ENCODE results near the gene PLXNC1.

Gene PLXNC1

DNA sequence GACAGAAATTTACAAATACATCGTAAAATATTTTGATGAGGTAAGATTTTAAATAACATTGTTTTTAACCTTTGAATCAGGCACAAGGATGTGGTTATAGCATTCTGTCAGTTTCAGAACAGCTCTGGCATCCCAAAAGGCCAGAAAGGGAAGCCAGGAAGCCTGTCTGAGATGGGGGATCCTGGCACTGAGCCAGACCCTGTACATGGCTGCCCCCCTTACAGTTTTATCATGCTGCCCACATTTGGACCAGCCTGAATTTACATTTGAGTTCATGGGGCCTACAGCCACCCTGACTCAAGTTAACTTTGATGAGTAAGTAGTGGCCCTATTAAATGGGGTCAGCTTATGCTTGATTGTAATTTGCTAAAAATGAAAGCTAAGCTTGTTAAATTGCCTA lies 155.6 kb downstream of the PLXNC1 start:
- peaks cover 0 to 14% (median 7%) of the 10 kb centered on the region in 3 donors for H3K36me3 ChIP-seq
- intact Hi-C loops (cut with DNase I; ENCODE audit: low total_unique reads) = no loop called here
- no peak for DNase-seq

DNA sequence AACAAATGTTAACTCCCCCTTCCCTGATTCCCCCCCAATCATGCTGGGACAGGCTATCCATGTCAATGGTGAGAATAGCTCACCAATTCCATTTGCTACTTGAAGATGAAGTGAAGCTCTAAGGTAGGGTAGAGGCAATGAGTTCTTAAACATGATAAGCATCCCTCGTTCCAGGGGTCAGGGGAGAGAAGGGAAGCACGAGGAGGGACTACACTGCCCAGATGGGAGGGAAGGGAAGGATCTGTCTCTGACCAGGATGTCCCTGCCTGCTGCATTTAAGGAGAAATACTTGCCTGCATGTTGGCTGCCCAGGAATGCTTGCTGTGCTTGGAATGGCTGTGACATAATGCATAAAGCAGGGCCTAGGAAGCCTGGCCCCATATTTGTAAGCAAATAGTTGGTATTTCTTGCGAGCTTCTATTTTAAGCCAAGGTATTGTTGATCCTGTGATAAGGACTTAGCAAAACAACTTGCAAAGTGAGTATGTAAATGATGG lies 156.2 kb downstream of the PLXNC1 start:
- Histone ChIP-seq H3K27ac (peak overlapping the region; percentile 6 to 64), H3K4me3 (no peak overlapping the region)
- intact Hi-C loops (cut with DNase I; ENCODE audit: low total_unique reads) = no loop called here

More for the DNA sequence above, 155.6 kb downstream of the PLXNC1 start:
- H3K27me3 ChIP-seq = no peaks in the 10 kb centered on the region
- H3K27ac ChIP-seq = peak overlapping the region; percentile 6 to 64
- H3K4me3 ChIP-seq = no peak overlapping the region
- TF ChIP-seq, protein P1, sequence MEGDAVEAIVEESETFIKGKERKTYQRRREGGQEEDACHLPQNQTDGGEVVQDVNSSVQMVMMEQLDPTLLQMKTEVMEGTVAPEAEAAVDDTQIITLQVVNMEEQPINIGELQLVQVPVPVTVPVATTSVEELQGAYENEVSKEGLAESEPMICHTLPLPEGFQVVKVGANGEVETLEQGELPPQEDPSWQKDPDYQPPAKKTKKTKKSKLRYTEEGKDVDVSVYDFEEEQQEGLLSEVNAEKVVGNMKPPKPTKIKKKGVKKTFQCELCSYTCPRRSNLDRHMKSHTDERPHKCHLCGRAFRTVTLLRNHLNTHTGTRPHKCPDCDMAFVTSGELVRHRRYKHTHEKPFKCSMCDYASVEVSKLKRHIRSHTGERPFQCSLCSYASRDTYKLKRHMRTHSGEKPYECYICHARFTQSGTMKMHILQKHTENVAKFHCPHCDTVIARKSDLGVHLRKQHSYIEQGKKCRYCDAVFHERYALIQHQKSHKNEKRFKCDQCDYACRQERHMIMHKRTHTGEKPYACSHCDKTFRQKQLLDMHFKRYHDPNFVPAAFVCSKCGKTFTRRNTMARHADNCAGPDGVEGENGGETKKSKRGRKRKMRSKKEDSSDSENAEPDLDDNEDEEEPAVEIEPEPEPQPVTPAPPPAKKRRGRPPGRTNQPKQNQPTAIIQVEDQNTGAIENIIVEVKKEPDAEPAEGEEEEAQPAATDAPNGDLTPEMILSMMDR (IDR thresholded peaks at IDR 0.05) = no peak
- H3K4me1 ChIP-seq = peaks cover 0 to 28% (median 12%) of the 10 kb centered on the region in 4 donors
- H3K9me3 ChIP-seq = no peaks in the 10 kb centered on the region

DNA sequence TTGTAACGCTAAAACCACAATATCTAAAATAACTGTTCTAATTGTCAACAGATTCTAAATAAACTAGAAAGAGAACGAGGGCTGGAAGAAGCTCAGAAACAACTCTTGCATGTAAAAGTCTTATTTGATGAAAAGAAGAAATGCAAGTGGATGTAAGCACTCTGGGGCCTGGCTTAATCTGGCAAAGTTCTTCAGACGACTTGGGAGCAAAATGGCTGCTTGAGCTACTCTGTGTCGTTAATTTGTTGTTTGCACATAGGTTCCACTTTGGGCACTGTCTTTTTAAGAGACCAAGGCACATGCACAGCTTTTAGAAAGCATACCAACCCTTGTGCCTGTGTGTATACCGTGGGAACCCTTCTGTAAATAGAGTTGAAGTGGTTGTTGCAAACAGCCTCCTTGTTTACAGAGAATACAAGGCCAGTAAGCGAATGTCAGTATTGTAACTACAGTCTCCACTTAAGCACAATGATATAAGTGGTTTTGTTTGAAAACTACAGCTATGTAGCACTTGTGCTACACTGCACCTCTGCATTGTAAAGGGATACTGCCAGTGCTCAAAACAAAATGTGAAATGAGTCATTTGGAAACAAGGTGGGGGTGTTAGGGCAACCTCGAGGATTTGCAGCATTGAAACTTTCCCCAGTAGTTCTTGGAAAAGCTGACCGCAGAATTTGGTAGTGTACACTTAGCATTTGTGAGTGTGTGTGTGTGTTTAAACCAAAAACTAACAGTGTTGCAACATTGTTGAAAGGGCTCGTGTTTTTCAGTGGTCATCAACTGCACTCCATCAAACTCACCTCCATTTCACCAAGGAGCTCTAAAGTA lies 157.0 kb downstream of the PLXNC1 start:
- Histone ChIP-seq H3K4me3 (no peak overlapping the region), H3K9me3 (no peaks in the 10 kb centered on the region), H3K36me3 (peaks cover 0 to 13% (median 7%) of the 10 kb centered on the region in 3 donors), H3K4me1 (peaks cover 0 to 32% (median 12%) of the 10 kb centered on the region in 4 donors), H3K27ac (peak overlapping the region; percentile 12 to 64), H3K27me3 (no peaks in the 10 kb centered on the region)
- TF ChIP-seq, protein P1 (IDR thresholded peaks at IDR 0.05) = no peak
- no peak for DNase-seq
- intact Hi-C loops (cut with DNase I; ENCODE audit: low total_unique reads) = no loop called here

More for the DNA sequence above, 156.2 kb downstream of the PLXNC1 start:
- H3K27me3 ChIP-seq = no peaks in the 10 kb centered on the region
- H3K9me3 ChIP-seq = no peaks in the 10 kb centered on the region
- DNase-seq = no peak
- TF ChIP-seq, protein P1 (IDR thresholded peaks at IDR 0.05) = no peak
- peaks cover 0 to 15% (median 7%) of the 10 kb centered on the region in 3 donors for H3K36me3 ChIP-seq
- H3K4me1 ChIP-seq = peaks cover 0 to 32% (median 12%) of the 10 kb centered on the region in 4 donors

DNA sequence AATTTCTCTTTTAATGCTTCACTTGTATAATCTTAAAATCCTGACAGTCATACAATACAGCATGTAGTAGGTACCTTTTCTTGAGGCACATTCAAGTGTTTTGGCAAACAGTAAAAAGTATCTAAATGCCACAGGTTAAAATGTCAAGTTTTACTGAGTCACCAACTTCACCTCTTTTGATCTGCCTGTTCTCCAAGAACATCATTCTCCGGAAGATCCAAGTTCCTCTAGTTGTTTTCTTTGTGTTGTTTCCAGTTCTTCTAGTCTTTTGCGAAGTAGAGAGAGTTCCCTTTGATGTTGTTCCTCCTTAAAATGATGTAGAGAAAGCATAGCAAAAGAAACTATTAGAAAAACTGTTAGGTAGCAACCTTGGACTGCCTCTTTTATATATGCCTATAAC lies 160.2 kb downstream of the PLXNC1 start:
- TF ChIP-seq, protein P1 (IDR thresholded peaks at IDR 0.05) = no peak
- H3K27me3 ChIP-seq = no peaks in the 10 kb centered on the region
- peaks cover 4 to 7% (median 4%) of the 10 kb centered on the region in 3 donors for H3K36me3 ChIP-seq
- intact Hi-C loops (cut with DNase I; ENCODE audit: low total_unique reads) = no loop called here
- DNase-seq = no peak
- no peak overlapping the region for H3K4me3 ChIP-seq
- H3K4me1 ChIP-seq = peaks cover 0 to 32% (median 12%) of the 10 kb centered on the region in 4 donors
- no peak overlapping the region for H3K27ac ChIP-seq
- H3K9me3 ChIP-seq = no peaks in the 10 kb centered on the region

DNA sequence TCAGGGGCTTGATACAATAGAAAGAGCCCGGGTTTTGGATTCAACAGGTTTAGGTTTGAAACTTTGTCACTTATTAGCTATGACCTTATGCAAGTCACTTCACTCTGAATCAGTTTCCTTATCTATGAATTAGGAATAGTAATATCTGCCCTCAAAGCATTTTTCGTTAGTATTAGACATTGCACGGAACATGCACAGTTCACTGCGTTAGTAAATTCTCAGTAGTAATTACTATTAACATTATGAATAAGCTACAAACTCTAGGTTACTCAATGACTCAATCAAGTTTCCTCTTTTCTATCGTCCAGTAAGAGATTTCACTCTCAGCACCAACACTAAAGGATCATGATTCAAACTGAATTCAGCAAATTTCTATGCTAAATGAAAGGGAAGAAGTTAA lies 161.0 kb downstream of the PLXNC1 start:
- peaks cover 0 to 26% (median 7%) of the 10 kb centered on the region in 4 donors for H3K4me1 ChIP-seq
- no peaks in the 10 kb centered on the region for H3K27me3 ChIP-seq
- intact Hi-C loops (cut with DNase I; ENCODE audit: low total_unique reads) = no loop called here
- no peak overlapping the region for H3K27ac ChIP-seq
- TF ChIP-seq, protein P1 (IDR thresholded peaks at IDR 0.05) = no peak
- peaks cover 3 to 4% (median 4%) of the 10 kb centered on the region in 3 donors for H3K36me3 ChIP-seq
- H3K4me3 ChIP-seq = no peak overlapping the region
- no peaks in the 10 kb centered on the region for H3K9me3 ChIP-seq
- DNase-seq = no peak

Measured in tibial artery (tissue), 4 donors.